H1 (cell line): Measurements from ENCODE around the gene COL17A1. TPM values are rescaled to one million over a fixed set of nuclear protein-coding genes. Genes with fewer than 3 reads are reported as not detected.

Source experiments
- CTCF ChIA-PET: fragments of 300-600 bp; sonication (Branson Sonifier 250); formaldehyde crosslinking; loops from one replicate; lab custom pipeline; 2021; ENCODE audit not compliant: partially characterized antibody; lab: Charles Lee
- POLR2A ChIA-PET: fragments of 300-600 bp; sonication (Branson Sonifier 250); formaldehyde crosslinking; loops from one replicate; lab custom pipeline; 2021; ENCODE audit warnings: inconsistent platforms; ENCODE audit not compliant: partially characterized antibody; lab: Charles Lee
- DNase-seq, 2 experiments: peaks; one replicate each; pipeline versions ENCODE4 v3.0.0 to v3.0.0-alpha.2; 2010 to 2022; ENCODE audit warnings: low spot score in 2 of 2, low read depth in 1 of 2, mixed read lengths in 1 of 2
- FAIRE-seq: peaks from 2 replicates; lab custom pipeline; 2011; peaks lifted over from hg19 to GRCh38; lab: Jason Lieb, UNC
- H2AFZ ChIP-seq: 2 replicates; pipeline ENCODE4 v1.8.1; 2012; ENCODE audit warnings: low read length, inconsistent platforms
- H2AK5ac ChIP-seq: 2 replicates; pipeline ENCODE4 v1.6.1; 2013; ENCODE audit warnings: low read depth, low read length
- H2BK120ac ChIP-seq: replicated peaks from 2 replicates; pipeline ENCODE3; 2013; ENCODE audit warnings: low read depth, low read length, inconsistent platforms
- H2BK12ac ChIP-seq: 2 replicates; pipeline ENCODE4 v1.6.1; 2013; ENCODE audit warnings: low read depth, low read length
- H2BK15ac ChIP-seq: 2 replicates; pipeline ENCODE4 v1.6.1; 2013; ENCODE audit warnings: low read length
- H2BK20ac ChIP-seq: 2 replicates; pipeline ENCODE4 v1.6.1; 2013; ENCODE audit warnings: low read length
- H2BK5ac ChIP-seq: 2 replicates; pipeline ENCODE4 v1.6.1; 2013; ENCODE audit warnings: low read depth, low read length
- H3K14ac ChIP-seq: 2 replicates; pipeline ENCODE4 v1.6.1; 2013; ENCODE audit warnings: inconsistent platforms; ENCODE audit not compliant: insufficient read length
- H3K18ac ChIP-seq: 2 replicates; pipeline ENCODE4 v1.6.1; 2013; ENCODE audit warnings: low read length; ENCODE audit errors: extremely low read depth
- H3K23ac ChIP-seq: 2 replicates; pipeline ENCODE4 v1.6.1; 2013; ENCODE audit warnings: inconsistent platforms; ENCODE audit not compliant: insufficient read length
- H3K23me2 ChIP-seq: 2 replicates; pipeline ENCODE4 v1.6.1; 2013; ENCODE audit warnings: low read depth, low read length
- H3K27ac ChIP-seq: 2 replicates; pipeline ENCODE4 v1.6.1; 2011; ENCODE audit warnings: low read depth, low read length, inconsistent platforms
- H3K27me3 ChIP-seq, 4 experiments: replicated peaks in 1 of 4; 1 replicate in 1 of 4; 2 replicates in 3 of 4; pipeline versions ENCODE4 v1.6.1 to v1.8.1; 2011 to 2013; ENCODE audit warnings: low read length in 3 of 4, mild to moderate bottlenecking in 3 of 4, inconsistent platforms in 2 of 4, mixed read lengths in 2 of 4, moderate library complexity in 1 of 4; ENCODE audit not compliant: control insufficient read depth in 3 of 4, insufficient read depth in 3 of 4; ENCODE audit errors: extremely low read depth in 1 of 4
- H3K36me3 ChIP-seq, 4 experiments: 2 replicates each; pipeline versions ENCODE4 v1.6.1 to v1.8.1; 2011 to 2013; ENCODE audit warnings: mild to moderate bottlenecking in 4 of 4, low read length in 3 of 4, moderate library complexity in 2 of 4, control low read depth in 1 of 4, inconsistent platforms in 1 of 4; ENCODE audit not compliant: insufficient read depth in 4 of 4, control insufficient read depth in 2 of 4
- H3K4ac ChIP-seq: replicated peaks from 2 replicates; pipeline ENCODE3; 2013; ENCODE audit warnings: low read length, low read depth, mixed read lengths, inconsistent platforms; ENCODE audit not compliant: insufficient read length
- H3K4me1 ChIP-seq, 4 experiments: replicated peaks in 1 of 4; 1 replicate in 1 of 4; 2 replicates in 3 of 4; pipeline versions ENCODE4 v1.6.1 to v1.8.1; 2011 to 2013; ENCODE audit warnings: low read length in 3 of 4, inconsistent platforms in 2 of 4, mixed read lengths in 1 of 4; ENCODE audit not compliant: insufficient read depth in 4 of 4, control insufficient read depth in 3 of 4
- H3K4me2 ChIP-seq, 2 experiments: 2 replicates each; pipeline versions ENCODE4 v1.6.1 to v1.8.1; 2011 to 2013; ENCODE audit warnings: low read depth in 2 of 2, low read length in 2 of 2, control low read depth in 1 of 2, inconsistent platforms in 1 of 2, mild to moderate bottlenecking in 1 of 2; ENCODE audit not compliant: insufficient read depth in 1 of 2
- H3K4me3 ChIP-seq, 4 experiments: fragments of 200-600, 300-600 bp in 1 of 4; sonication (generic), shearing (Covaris generic), sonication (Bioruptor Twin) in 1 of 4; 2 replicates each; pipeline versions ENCODE4 v1.5.1 to v1.8.1; 2011 to 2016; ENCODE audit warnings: low read length in 4 of 4, low read depth in 3 of 4, control low read depth in 2 of 4, inconsistent platforms in 2 of 4, mild to moderate bottlenecking in 2 of 4, mixed read lengths in 1 of 4, moderate library complexity in 1 of 4; ENCODE audit not compliant: insufficient read depth in 2 of 4; ENCODE audit errors: extremely low read depth in 1 of 4
- H3K56ac ChIP-seq: replicated peaks from 2 replicates; pipeline ENCODE3; 2013; ENCODE audit warnings: low read depth, mild to moderate bottlenecking, mixed read lengths, low read length, inconsistent platforms; ENCODE audit not compliant: insufficient read length
- H3K79me1 ChIP-seq: 2 replicates; pipeline ENCODE4 v1.6.1; 2013; ENCODE audit warnings: low read depth, low read length, control low read depth
- H3K79me2 ChIP-seq, 2 experiments: 2 replicates each; pipeline versions ENCODE4 v1.6.1 to v1.8.1; 2012 to 2013; ENCODE audit warnings: low read length in 2 of 2, mild to moderate bottlenecking in 2 of 2, inconsistent platforms in 1 of 2; ENCODE audit not compliant: insufficient read depth in 2 of 2, control insufficient read depth in 1 of 2
- H3K9ac ChIP-seq, 4 experiments: replicated peaks in 1 of 4; 1 replicate in 1 of 4; 2 replicates in 3 of 4; pipeline versions ENCODE4 v1.6.1 to v1.8.1; 2011 to 2013; ENCODE audit warnings: low read depth in 3 of 4, low read length in 3 of 4, control low read depth in 2 of 4, mild to moderate bottlenecking in 2 of 4, moderate library complexity in 2 of 4, inconsistent platforms in 1 of 4; ENCODE audit errors: extremely low read depth in 1 of 4
- H3K9me3 ChIP-seq, 2 experiments: 2 replicates each; pipeline versions ENCODE4 v1.6.1 to v1.8.1; 2012 to 2013; ENCODE audit warnings: mild to moderate bottlenecking in 2 of 2, moderate library complexity in 2 of 2, control low read depth in 1 of 2, inconsistent platforms in 1 of 2, low read depth in 1 of 2, low read length in 1 of 2, mixed read lengths in 1 of 2; ENCODE audit not compliant: insufficient read depth in 2 of 2
- H4K20me1 ChIP-seq, 2 experiments: replicated peaks in 1 of 2; 2 replicates each; pipeline versions ENCODE3 to v1.8.1; 2011 to 2013; ENCODE audit warnings: inconsistent platforms in 2 of 2, low read length in 2 of 2, mild to moderate bottlenecking in 1 of 2; ENCODE audit not compliant: insufficient read depth in 2 of 2, control insufficient read depth in 1 of 2
- H4K5ac ChIP-seq: 2 replicates; pipeline ENCODE4 v1.6.1; 2013; ENCODE audit warnings: low read length, low read depth, mixed read lengths, inconsistent platforms; ENCODE audit not compliant: insufficient read length
- H4K8ac ChIP-seq: 2 replicates; pipeline ENCODE4 v1.8.0; 2013; ENCODE audit warnings: mild to moderate bottlenecking, moderate library complexity, low read length, inconsistent platforms; ENCODE audit not compliant: insufficient read depth; ENCODE audit errors: extremely low read depth
- H4K91ac ChIP-seq: replicated peaks from 2 replicates; pipeline ENCODE3; 2013; ENCODE audit warnings: low read length, mixed read lengths, inconsistent platforms; ENCODE audit not compliant: insufficient read length
- CEBPB ChIP-seq: IDR thresholded peaks from 2 replicates; pipeline ENCODE4 v1.6.1; 2012; ENCODE audit warnings: low read depth, low read length
- RFX5 ChIP-seq: IDR thresholded peaks from 2 replicates; pipeline ENCODE4 v1.6.1; 2011; ENCODE audit warnings: low read depth, low read length, improper control_type of control experiment, borderline replicate concordance
- SIRT6 ChIP-seq: IDR thresholded peaks from one replicate; pipeline ENCODE4 v1.7.1; 2012; ENCODE audit warnings: low read length, inconsistent platforms
- TAF7 ChIP-seq: optimal IDR thresholded peaks from 2 replicates; pipeline ENCODE3; 2011; ENCODE audit warnings: low read depth, mild to moderate bottlenecking, inconsistent platforms, low read length, moderate library complexity, borderline replicate concordance
- WGBS, 2 experiments: shearing (Covaris generic) in 1 of 2; methylation state at CpG; one replicate each; pipeline versions ENCODE4 v1.1.6 to v1.1.7; 2013 to 2015; ENCODE audit warnings: low lambda C conversion rate in 2 of 2, mixed read lengths in 2 of 2, inconsistent platforms in 1 of 2, low coverage in 1 of 2, missing lambda C conversion rate in 1 of 2; ENCODE audit not compliant: insufficient replicate concordance in 2 of 2, insufficient coverage in 1 of 2, insufficient read length in 1 of 2; ENCODE audit errors: extremely low coverage in 1 of 2, missing lambda C conversion rate in 1 of 2; 5-methylcytosine and 5-hydroxymethylcytosine counted together
- polyA plus RNA-seq, 7 experiments: library from polyadenylated mRNA; depleted of rRNA in 3 of 7; stranded (reverse) in 5 of 7; unstranded in 2 of 7; fragments of >200 nt in 5 of 7; fragments of 200-250 nt in 2 of 7; gene quantifications; 1 replicate in 5 of 7; 2 replicates in 1 of 7; 4 replicates in 1 of 7; pipeline versions ENCODE4 v1.2.1 to v1.2.3, GENCODE V29; 2011 to 2013; ENCODE audit warnings: missing spikeins in 2 of 7, mixed read lengths in 2 of 7
- total RNA-seq: library from RNA; stranded (reverse); fragmentation: NEBNext Ultra II Directional; extraction: Animal tissue kit (Norgen Biotek cat#: 25700); gene quantifications from 2 replicates; pipeline ENCODE4 v1.2.1, GENCODE V29; 2021
- TF ChIP-seq, protein P1 (sequence below), 3 experiments: IDR thresholded peaks; 1 replicate in 2 of 3; 2 replicates in 1 of 3; pipeline versions ENCODE4 v1.5.1 to v1.6.1; 2011; ENCODE audit warnings: low read length in 3 of 3, mild to moderate bottlenecking in 3 of 3, inconsistent platforms in 2 of 3, low read depth in 1 of 3, moderate library complexity in 1 of 3; ENCODE audit not compliant: insufficient read depth in 1 of 3; ENCODE audit errors: control extremely low read depth in 1 of 3

The COL17A1 gene
- total and polyA plus RNA-seq, 2 of the 8 experiments (the other 6 are each of a cell fraction or from before 2014, with no cell fraction given): 0.35 to 0.37 TPM

DNA sequence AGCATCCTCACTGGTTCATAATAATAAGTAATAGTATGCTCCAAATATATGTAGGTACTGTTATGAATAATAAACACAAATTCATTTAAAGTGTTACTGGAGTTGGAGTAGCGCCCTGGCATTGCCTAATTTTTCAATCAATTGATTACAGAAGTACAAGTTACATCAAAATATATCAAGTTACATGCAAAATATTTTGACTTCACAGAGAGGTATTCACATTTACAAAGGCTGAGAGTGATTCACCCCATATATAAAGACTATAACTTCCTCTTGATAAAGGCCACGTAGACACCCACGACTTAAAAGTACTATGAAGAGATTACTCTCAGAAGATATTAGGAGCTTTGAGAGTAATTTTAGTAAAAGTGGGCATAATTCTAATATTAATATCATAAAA is 13.6 kb upstream of the COL17A1 start:
- Histone ChIP-seq H3K36me3 (no peaks in the 10 kb centered on the region), H3K18ac (no peak overlapping the region), H3K79me1 (no peaks in the 10 kb centered on the region), H2BK5ac (no peak overlapping the region), H4K8ac (no peak overlapping the region), H2BK12ac (no peak overlapping the region), H2BK120ac (no peak overlapping the region), H3K23me2 (no peaks in the 10 kb centered on the region), H4K20me1 (no peaks in the 10 kb centered on the region), H2BK20ac (no peak overlapping the region), H3K4me2 (no peak overlapping the region), H4K5ac (no peak overlapping the region), H3K4ac (no peak overlapping the region), H3K79me2 (no peaks in the 10 kb centered on the region), H3K56ac (no peak overlapping the region), H3K9me3 (peaks cover 8 to 9% of the 10 kb centered on the region in 2 experiments; a peak in 3 of 4 replicates), H2AK5ac (no peak overlapping the region), H2BK15ac (no peak overlapping the region), H4K91ac (no peak overlapping the region), H3K4me1 (no peaks in the 10 kb centered on the region), H3K4me3 (no peak overlapping the region), H3K9ac (no peak overlapping the region), H3K27ac (no peak overlapping the region), H3K23ac (no peak overlapping the region), H2AFZ (no peak overlapping the region), H3K27me3 (no peaks in the 10 kb centered on the region), H3K14ac (no peak overlapping the region)
- ChIA-PET CTCF (interaction anchor here (1.0 to 1.3 kb wide), 3 partner anchors 10 to 43 kb away, joined by 3 to 6 read pairs (median 5); no protein-coding TSS in a partner anchor), POLR2A (interaction anchor here (1.1 kb wide), 1 partner anchor 22 kb away, joined by 3 read pairs; the partner anchor contains the start of gene SFR1)
- TF ChIP-seq CEBPB: no peak
- TF ChIP-seq TAF7: no peak
- no peak for TF ChIP-seq SIRT6
- no peak for TF ChIP-seq RFX5
- TF ChIP-seq, protein P1, sequence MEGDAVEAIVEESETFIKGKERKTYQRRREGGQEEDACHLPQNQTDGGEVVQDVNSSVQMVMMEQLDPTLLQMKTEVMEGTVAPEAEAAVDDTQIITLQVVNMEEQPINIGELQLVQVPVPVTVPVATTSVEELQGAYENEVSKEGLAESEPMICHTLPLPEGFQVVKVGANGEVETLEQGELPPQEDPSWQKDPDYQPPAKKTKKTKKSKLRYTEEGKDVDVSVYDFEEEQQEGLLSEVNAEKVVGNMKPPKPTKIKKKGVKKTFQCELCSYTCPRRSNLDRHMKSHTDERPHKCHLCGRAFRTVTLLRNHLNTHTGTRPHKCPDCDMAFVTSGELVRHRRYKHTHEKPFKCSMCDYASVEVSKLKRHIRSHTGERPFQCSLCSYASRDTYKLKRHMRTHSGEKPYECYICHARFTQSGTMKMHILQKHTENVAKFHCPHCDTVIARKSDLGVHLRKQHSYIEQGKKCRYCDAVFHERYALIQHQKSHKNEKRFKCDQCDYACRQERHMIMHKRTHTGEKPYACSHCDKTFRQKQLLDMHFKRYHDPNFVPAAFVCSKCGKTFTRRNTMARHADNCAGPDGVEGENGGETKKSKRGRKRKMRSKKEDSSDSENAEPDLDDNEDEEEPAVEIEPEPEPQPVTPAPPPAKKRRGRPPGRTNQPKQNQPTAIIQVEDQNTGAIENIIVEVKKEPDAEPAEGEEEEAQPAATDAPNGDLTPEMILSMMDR (IDR thresholded peaks at IDR 0.05; ENCODE audit: control extremely low read depth in 1 of 3, insufficient read depth in 1 of 3, low read depth in 1 of 3, low read length in 3 of 3): no peak
- WGBS, 2 experiments: 84% methylated on average over 3 of the region's 3 CpGs; no CpG with 5 or more reads in 1 of the 2 experiments
- FAIRE-seq (no peak), DNase-seq (no peak)
